ENCODE results near the gene SMIM5.

SMIM5 gene

GRCh38 chr17:75604034-75604695 lies 29.1 kb upstream of the SMIM5 start:
- DNase-seq: no peak

GRCh38 chr17:75605790-75606189 lies 27.4 kb upstream of the SMIM5 start:
- no peak for DNase-seq

- DNase-seq: no peak
These were observed 26.1 kb upstream of the SMIM5 start for GRCh38 chr17:75607086-75607485.

GRCh38 chr17:75610103-75610984 lies 22.9 kb upstream of the SMIM5 start:
- no peak for DNase-seq

- DNase-seq: no peak
These were observed 21.3 kb upstream of the SMIM5 start for GRCh38 chr17:75611851-75612429.

- DNase-seq: no peak
These were observed 20.2 kb upstream of the SMIM5 start for GRCh38 chr17:75612906-75613626.

- DNase-seq: no peak
These were observed 19.2 kb upstream of the SMIM5 start for GRCh38 chr17:75614006-75614405.

GRCh38 chr17:75614556-75615270 lies 18.5 kb upstream of the SMIM5 start:
- no peak for DNase-seq

- no peak for DNase-seq
These were observed 17.9 kb upstream of the SMIM5 start for GRCh38 chr17:75615301-75615700.

- DNase-seq: no peak
These were observed 16.6 kb upstream of the SMIM5 start for GRCh38 chr17:75616521-75617122.

- no peak for DNase-seq
These were observed 16.0 kb upstream of the SMIM5 start for GRCh38 chr17:75617218-75617617.

- no peak for DNase-seq
These were observed 15.6 kb upstream of the SMIM5 start for GRCh38 chr17:75617675-75618074.

- no peak for DNase-seq
These were observed 13.5 kb upstream of the SMIM5 start for GRCh38 chr17:75619506-75620431.

- DNase-seq: no peak
These were observed 11.7 kb upstream of the SMIM5 start for GRCh38 chr17:75621489-75621888.

- no peak for DNase-seq
These were observed 11.2 kb upstream of the SMIM5 start for GRCh38 chr17:75622076-75622475.

GRCh38 chr17:75622771-75623273 lies 10.4 kb upstream of the SMIM5 start:
- DNase-seq: no peak

- DNase-seq: no peak
These were observed 9.8 kb upstream of the SMIM5 start for GRCh38 chr17:75623386-75623785.

GRCh38 chr17:75624021-75624420 lies 9.2 kb upstream of the SMIM5 start:
- no peak for DNase-seq

- DNase-seq: no peak
These were observed 8.4 kb upstream of the SMIM5 start for GRCh38 chr17:75624714-75625345.

- no peak for DNase-seq
These were observed 7.3 kb upstream of the SMIM5 start for GRCh38 chr17:75625813-75626486.
